Measurements from ENCODE around the gene GRK4.

DNA sequence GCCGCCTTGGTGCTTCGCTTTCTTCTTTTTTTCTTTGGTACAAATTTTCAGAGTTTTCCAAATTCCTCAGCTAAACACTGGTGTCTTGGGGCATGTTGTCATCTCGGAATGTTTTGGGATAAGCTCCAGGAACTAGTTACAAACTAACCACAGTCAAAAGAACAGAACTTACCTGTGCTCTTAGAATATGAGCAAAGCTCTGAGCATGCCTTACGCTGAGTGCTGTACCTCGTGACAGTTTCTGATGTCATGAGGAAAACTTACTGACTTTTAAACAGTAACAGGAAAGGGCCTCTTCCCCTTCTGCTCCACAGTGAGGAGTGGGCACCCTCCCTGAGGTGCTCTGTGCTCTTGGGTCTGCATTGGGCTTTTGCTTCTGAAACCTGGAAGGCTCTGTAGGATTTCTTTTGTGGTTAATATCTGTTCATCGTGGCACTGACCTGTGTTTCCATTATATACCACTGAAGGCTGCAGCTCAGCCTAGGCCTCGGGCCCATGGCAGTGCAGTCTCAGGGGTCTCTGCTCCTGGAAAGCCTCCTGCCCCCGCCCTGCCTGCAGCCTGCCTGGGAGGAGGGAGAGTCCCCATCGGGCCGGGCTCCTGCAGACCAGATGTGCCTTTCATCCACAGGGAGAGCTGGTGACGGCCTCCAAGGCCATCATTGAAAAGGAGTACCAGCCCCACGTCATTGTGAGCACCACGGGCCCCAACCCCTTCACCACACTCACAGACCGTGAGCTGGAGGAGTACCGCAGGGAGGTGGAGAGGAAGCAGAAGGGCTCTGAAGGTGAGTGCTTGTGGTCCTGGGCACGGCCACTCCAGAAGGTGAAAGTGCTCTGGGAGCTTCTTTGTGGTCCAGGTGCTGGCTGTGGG, 48.9 kb upstream of the GRK4 start:
- TF ChIP-seq POLR2A (IDR thresholded peaks at IDR 0.05) = no peak
- TF ChIP-seq, protein P1, sequence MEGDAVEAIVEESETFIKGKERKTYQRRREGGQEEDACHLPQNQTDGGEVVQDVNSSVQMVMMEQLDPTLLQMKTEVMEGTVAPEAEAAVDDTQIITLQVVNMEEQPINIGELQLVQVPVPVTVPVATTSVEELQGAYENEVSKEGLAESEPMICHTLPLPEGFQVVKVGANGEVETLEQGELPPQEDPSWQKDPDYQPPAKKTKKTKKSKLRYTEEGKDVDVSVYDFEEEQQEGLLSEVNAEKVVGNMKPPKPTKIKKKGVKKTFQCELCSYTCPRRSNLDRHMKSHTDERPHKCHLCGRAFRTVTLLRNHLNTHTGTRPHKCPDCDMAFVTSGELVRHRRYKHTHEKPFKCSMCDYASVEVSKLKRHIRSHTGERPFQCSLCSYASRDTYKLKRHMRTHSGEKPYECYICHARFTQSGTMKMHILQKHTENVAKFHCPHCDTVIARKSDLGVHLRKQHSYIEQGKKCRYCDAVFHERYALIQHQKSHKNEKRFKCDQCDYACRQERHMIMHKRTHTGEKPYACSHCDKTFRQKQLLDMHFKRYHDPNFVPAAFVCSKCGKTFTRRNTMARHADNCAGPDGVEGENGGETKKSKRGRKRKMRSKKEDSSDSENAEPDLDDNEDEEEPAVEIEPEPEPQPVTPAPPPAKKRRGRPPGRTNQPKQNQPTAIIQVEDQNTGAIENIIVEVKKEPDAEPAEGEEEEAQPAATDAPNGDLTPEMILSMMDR (IDR thresholded peaks at IDR 0.05) = no peak
